Testis (tissue), 2 donors: ENCODE measurements around the gene PRDM12.

Experiments
- POLR2A ChIP-seq: fragments of 450-650 bp; IDR thresholded peaks from one replicate; pipeline ENCODE4 v1.6.1; 2017; ENCODE audit warnings: antibody characterized with exemption, mild to moderate bottlenecking, moderate library complexity
- TF ChIP-seq, protein P1 (sequence below), 3 experiments: fragments of 450-650 bp in 2 of 3; fragments of 200-600 bp in 1 of 3; sonication (generic) in 1 of 3; IDR thresholded peaks; one replicate each; pipeline ENCODE4 v1.5.1; 2016 to 2019; ENCODE audit warnings: antibody characterized with exemption in 3 of 3, mild to moderate bottlenecking in 2 of 3, moderate library complexity in 1 of 3

DNA sequence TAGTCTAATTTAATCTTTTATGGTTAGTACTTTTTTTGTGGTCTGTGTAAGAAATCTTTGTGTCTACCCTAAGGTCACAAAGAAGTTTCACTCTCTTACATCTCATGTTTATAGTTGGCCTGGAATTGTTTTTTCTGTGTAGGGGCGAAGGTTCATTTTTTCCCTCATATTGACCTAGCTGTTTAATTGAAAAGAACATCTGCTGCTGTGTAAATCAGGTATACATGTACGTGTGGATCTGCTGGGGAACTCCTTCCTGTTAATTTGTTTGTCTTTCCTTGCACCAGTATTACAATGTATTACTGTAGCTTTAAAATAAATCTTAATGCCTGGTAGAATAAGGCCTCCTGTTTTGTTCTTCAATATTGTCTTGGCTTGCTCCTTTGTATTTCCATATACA is 67.0 kb downstream of the PRDM12 start:
- TF ChIP-seq, protein P1, sequence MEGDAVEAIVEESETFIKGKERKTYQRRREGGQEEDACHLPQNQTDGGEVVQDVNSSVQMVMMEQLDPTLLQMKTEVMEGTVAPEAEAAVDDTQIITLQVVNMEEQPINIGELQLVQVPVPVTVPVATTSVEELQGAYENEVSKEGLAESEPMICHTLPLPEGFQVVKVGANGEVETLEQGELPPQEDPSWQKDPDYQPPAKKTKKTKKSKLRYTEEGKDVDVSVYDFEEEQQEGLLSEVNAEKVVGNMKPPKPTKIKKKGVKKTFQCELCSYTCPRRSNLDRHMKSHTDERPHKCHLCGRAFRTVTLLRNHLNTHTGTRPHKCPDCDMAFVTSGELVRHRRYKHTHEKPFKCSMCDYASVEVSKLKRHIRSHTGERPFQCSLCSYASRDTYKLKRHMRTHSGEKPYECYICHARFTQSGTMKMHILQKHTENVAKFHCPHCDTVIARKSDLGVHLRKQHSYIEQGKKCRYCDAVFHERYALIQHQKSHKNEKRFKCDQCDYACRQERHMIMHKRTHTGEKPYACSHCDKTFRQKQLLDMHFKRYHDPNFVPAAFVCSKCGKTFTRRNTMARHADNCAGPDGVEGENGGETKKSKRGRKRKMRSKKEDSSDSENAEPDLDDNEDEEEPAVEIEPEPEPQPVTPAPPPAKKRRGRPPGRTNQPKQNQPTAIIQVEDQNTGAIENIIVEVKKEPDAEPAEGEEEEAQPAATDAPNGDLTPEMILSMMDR (IDR thresholded peaks at IDR 0.05): no peak
- TF ChIP-seq POLR2A: no peak
